A673 (cell line): Measurements from ENCODE around the gene SIRPG.

Experiments
- CTCF ChIP-seq: fragments of 300-800, 200-600 bp; sonication (generic); conservative IDR thresholded peaks from 2 replicates; pipeline ENCODE4 v1.5.1; 2017; ENCODE audit warnings: low read depth, mild to moderate bottlenecking, antibody characterized with exemption, low read length, moderate library complexity, mixed read lengths
- EZH2 ChIP-seq: fragments of 200-600 bp; sonication (generic); IDR thresholded peaks from 2 replicates; pipeline ENCODE4 v1.6.1; 2017; ENCODE audit warnings: borderline replicate concordance, low read depth, mild to moderate bottlenecking, mixed read lengths, antibody characterized with exemption, low read length; ENCODE audit not compliant: poor library complexity, severe bottlenecking

- no peak for TF ChIP-seq CTCF
- no peak for TF ChIP-seq EZH2
Measured at GRCh38 chr20:1706079-1706478, 48.5 kb upstream of the SIRPG start.
